ENCODE data around the gene DPP10.

DNA sequence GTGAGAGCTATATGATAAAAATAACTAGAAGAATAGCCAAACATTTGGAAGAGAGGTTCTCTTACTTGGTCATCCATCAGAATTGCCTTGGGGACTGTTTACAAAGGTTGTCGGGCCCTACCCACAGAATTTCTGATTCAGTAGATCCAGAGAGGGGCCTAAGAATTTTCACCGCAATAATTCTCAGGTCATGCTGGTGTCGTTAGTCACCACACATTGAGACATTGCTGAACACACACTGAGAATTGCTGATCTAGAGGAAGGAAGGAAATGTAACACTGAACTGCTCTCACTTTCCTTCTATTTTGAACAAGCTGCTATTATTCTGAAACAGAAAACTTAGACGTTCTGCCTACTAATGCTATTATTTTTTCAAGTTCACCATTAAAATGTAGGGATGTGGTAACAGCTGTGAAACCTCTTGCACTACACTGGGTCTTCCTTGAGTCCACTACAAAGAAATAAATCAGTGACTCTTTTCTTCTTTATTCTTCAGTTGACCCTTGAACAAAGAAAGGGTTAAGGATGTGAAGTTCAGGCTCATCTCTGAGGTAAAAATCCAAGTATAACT, 491.3 kb downstream of the DPP10 start:
- no peak for TF ChIP-seq REST (IDR thresholded peaks at IDR 0.05; ENCODE audit: insufficient read depth in 1 of 2, low read depth in 2 of 2, low read length in 2 of 2)
- TF ChIP-seq POLR2AphosphoS5 (IDR thresholded peaks at IDR 0.05; ENCODE audit: low read depth, low read length): no peak
- no peak for TF ChIP-seq TAF1 (IDR thresholded peaks at IDR 0.05; ENCODE audit: borderline replicate concordance, insufficient read depth, low read length)
